GM20000 (cell line): ENCODE results near the gene STOX2.

ENCODE experiments used
- DNase-seq: peaks from one replicate; pipeline ENCODE4 v3.0.0; 2012; ENCODE audit warnings: low spot score
- TF ChIP-seq, protein P1 (sequence below): IDR thresholded peaks from 2 replicates; pipeline ENCODE4 v1.5.1; 2012; ENCODE audit warnings: mild to moderate bottlenecking, control low read depth; ENCODE audit errors: extremely low read depth, missing control alignments

STOX2 gene

DNA sequence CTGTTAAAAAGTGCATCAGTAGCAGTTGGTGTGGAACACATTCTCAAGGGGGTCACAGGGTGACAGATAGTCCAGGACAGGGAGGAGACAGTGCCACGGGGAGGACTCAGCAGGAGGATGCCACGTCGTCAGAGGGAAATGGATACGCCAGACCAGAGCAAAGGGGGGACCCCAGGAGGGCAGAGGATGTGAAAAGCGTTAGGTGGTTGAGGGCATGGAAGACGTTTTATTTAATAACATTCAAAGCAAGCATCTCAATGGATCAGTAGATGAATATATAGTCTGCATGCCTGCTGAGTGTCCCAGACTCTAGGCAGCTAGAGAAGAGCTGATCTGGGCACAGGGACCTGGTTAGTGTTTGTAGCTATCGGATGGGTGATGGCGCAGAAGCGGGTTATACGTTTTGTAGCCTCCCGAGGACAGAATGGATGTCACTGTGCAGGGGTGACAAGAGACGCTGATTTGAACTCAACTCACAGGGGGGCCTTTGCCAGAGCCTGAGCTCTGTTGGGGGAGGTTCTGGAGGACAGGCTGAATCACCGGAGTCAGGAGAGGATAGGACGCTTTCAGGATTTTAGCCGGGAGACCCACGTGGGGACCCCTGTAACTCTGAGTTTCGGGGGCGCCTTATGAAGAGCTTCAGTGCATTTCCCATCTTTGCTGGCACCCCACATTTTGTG, 81.3 kb downstream of the STOX2 start:
- TF ChIP-seq, protein P1, sequence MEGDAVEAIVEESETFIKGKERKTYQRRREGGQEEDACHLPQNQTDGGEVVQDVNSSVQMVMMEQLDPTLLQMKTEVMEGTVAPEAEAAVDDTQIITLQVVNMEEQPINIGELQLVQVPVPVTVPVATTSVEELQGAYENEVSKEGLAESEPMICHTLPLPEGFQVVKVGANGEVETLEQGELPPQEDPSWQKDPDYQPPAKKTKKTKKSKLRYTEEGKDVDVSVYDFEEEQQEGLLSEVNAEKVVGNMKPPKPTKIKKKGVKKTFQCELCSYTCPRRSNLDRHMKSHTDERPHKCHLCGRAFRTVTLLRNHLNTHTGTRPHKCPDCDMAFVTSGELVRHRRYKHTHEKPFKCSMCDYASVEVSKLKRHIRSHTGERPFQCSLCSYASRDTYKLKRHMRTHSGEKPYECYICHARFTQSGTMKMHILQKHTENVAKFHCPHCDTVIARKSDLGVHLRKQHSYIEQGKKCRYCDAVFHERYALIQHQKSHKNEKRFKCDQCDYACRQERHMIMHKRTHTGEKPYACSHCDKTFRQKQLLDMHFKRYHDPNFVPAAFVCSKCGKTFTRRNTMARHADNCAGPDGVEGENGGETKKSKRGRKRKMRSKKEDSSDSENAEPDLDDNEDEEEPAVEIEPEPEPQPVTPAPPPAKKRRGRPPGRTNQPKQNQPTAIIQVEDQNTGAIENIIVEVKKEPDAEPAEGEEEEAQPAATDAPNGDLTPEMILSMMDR: no peak
- no peak for DNase-seq

GRCh38 chr4:183986971-183987946, 82.2 kb downstream of the STOX2 start:
- TF ChIP-seq, protein P1: no peak
- DNase-seq: no peak

- no peak for DNase-seq
- TF ChIP-seq, protein P1: no peak
Measured at GRCh38 chr4:183987987-183988392, 82.9 kb downstream of the STOX2 start.

DNA sequence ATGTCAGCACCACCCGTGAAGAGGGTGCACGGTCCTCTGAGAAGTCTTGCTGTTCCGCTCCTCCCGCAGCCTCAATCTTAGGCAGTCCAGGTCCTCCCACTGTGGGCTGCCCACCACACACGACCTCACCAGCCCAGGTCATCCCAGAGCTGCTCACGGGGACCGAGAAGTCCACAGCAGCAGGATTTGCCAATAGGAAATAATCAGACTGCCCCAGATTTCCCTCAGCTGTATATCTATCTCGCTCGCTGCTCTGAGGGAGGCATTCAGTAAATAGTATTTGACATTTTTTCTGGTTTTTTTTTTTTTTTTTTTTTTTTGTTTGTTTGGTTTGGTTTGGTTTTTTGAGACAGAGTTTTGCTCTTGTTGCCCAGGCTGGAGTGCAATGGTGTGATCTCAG, 83.8 kb downstream of the STOX2 start:
- TF ChIP-seq, protein P1: no peak
- no peak for DNase-seq

- DNase-seq: no peak
- TF ChIP-seq, protein P1: no peak
Measured at GRCh38 chr4:183989461-183989860, 84.4 kb downstream of the STOX2 start.

GRCh38 chr4:183989931-183990330, 84.8 kb downstream of the STOX2 start:
- TF ChIP-seq, protein P1: no peak
- no peak for DNase-seq

GRCh38 chr4:183993676-183994075, 88.6 kb downstream of the STOX2 start:
- no peak for DNase-seq

More at GRCh38 chr4:183993676-183994075, 88.6 kb downstream of the STOX2 start:
- TF ChIP-seq, protein P1: no peak
